HG03045 (cell line): Measurements from ENCODE around the gene ARID1B.

Experiments
- ATAC-seq: cut with Tn5 transposase; IDR thresholded peaks from one replicate; pipeline ENCODE4 v1.9.1; 2021; ENCODE audit warnings: mild to moderate bottlenecking, moderate library complexity; ENCODE audit not compliant: unreplicated experiment

ARID1B gene

GRCh38 chr6:156875062-156875461 is 97.9 kb downstream of the ARID1B start:
- ATAC-seq, result no peak

DNA sequence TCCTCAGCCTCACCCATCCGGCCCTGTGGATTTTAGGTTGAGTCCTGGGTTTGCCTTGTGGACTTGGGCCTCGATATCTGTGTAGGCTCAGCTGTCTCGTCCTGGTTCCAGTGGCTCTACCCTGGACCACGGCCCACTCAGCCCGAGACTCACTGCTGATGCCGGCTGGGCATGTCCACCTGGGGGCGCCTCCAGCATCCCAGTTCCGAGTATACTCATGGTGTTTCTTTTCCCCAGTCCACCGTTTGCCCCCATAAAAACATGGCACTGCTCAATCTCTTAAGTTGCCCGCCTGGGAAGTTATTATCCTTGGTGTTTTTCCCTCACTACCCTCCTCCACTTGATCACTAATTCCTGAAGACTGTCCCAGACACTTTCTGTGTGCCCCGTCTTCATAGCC is 99.1 kb downstream of the ARID1B start:
- ATAC-seq, result no peak

GRCh38 chr6:156877126-156877863 is 100.1 kb downstream of the ARID1B start:
- no peak for ATAC-seq

GRCh38 chr6:156878681-156879080 is 101.5 kb downstream of the ARID1B start:
- no peak for ATAC-seq

- no peak for ATAC-seq
Observed at GRCh38 chr6:156879186-156879585, 102.0 kb downstream of the ARID1B start.

DNA sequence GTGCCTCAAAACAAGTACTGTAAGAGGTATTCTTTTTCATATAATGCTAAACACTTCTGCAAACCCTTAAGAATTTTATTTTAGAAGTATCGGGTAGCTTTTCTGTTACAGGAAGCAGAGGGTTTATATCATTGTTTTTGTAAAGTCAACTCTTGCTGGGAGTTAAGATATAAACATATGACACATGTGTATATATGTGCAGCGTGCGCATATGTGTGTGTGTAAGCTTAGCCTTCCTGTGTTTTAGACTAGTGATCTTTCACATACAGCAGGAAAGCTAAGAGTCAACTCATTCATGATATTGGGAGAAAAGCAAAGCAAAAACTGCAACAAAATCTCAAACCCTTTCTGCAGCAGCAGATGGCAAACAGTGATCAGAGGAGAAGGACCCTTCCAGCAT is 102.4 kb downstream of the ARID1B start:
- ATAC-seq, result no peak

- no peak for ATAC-seq
Observed at GRCh38 chr6:156880913-156881312, 103.7 kb downstream of the ARID1B start.

GRCh38 chr6:156881687-156882629 is 104.8 kb downstream of the ARID1B start:
- ATAC-seq, result no peak

- ATAC-seq, result peak; percentile 63
Observed at GRCh38 chr6:156883497-156884252, 106.5 kb downstream of the ARID1B start.

GRCh38 chr6:156884306-156884705 is 107.1 kb downstream of the ARID1B start:
- ATAC-seq, result no peak

GRCh38 chr6:156885562-156885961 is 108.4 kb downstream of the ARID1B start:
- ATAC-seq, result no peak

GRCh38 chr6:156886409-156886808 is 109.2 kb downstream of the ARID1B start:
- peak; percentile 70 for ATAC-seq

- ATAC-seq, result no peak
Observed at GRCh38 chr6:156887623-156888269, 110.6 kb downstream of the ARID1B start.

- no peak for ATAC-seq
Observed at GRCh38 chr6:156889469-156889868, 112.3 kb downstream of the ARID1B start.

DNA sequence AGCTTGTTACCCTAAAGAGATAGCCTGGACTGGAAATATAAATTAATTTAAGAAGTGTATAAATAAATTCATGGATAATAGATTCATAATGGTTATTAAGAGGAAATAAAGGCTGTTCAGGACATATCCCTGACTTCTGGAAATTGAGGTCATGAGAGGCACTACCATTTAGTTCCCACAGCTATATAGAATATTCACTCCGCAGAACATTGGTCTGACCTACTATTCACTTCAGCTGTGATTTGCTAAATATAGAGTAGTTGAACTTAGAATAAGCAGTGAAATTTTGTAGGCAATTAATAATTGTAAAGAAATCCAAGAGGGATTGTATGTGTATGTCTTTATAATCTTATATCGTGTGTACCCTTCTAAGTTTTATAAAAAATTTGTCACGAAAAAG is 112.8 kb downstream of the ARID1B start:
- ATAC-seq, result no peak

DNA sequence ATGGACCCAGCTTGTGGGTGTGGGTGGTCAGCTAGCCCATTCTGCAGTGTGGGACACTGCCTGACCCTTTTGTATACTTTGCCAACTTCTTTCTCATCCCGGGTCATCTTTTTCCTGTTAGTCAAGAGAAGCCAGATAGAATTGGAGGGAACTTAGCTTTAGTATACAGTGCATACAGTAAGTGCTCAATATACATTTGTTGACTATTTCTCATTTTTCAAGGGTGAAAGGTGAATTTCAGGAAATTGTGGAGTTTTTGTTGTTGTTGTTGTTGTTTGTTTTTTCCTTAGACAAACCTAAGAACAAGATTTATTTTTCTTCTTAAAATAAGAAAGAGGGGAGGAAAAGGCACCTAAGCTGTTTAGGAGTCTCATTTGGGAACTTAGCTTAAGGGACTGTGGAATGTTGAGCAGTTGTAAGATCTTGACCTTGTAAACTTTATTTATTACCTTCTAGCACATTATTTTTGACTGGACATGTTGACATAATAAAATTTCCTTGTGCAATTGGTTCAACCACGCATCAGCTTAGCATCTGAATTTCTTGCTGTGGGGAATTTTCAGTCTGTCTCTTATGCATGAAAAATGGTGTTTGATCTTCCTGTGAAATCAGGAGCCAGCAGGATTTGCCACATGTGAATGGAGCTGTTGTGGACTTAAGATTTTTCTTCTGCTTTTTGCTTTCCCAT is 113.6 kb downstream of the ARID1B start:
- ATAC-seq, result no peak

- ATAC-seq, result no peak
Observed at GRCh38 chr6:156897907-156898531, 120.8 kb downstream of the ARID1B start.

DNA sequence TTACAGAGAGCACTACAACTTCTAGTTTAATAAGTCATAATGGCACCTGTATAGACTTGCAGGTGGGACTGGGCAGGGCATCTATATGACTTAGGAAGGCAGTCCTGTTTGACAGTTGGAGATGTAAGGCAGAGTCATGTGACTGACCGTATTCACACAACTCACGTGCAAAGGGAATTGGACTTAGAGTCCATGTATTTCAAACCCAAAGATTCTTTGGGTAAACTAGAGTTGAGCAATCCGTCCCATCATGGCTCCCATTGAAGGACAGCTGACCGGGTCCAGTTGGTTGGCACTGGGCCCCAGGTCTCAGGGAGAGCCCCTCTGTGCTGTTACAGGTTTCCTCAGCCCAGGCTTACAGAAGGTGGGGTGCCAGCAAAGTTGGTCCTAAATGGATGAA is 121.9 kb downstream of the ARID1B start:
- no peak for ATAC-seq

DNA sequence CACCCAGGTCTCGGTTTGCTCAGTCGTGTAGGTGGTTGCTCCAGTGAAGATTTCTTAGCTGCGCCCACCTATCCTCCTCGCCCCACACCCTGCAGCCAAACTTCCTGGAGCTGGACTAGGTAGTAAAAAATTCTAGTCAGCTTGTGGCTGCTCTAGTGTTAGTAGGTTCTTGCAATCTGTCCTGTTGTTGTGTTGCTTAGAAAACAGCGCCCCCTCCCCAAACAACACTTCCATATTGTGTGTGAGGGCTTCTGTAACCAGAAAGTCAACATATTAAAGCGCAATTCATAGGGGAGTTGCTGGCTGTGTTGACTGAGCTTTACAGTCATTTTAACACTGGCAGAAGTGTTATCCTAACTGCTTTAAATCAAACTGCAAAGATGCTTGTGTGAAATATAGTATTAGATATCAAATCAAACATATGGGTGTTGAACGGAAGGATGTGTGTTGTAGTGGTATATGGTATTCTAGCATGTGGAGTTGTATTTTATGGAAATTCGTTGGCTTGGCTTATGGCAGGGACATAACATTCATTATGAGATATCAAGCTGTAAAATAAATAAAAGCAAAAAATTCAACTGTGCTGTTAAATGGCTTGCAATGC is 122.5 kb downstream of the ARID1B start:
- ATAC-seq, result no peak
